RWPE2 (cell line): Measurements from ENCODE around the gene DENND1C.

Experiments used
- ATAC-seq: fragments of 200-7000 bp; cut with Tn5 transposase; 3 replicates; pipeline ENCODE4 v1.9.1; 2021; ENCODE audit warnings: low read depth
- DNase-seq: peaks from one replicate; pipeline ENCODE4 v3.0.0-alpha.2; 2020; ENCODE audit warnings: low spot score
- H3K27ac ChIP-seq: fragments of 450-650 bp; 2 replicates; pipeline ENCODE4 v1.5.1; 2017; ENCODE audit warnings: mild to moderate bottlenecking; ENCODE audit not compliant: poor library complexity, severe bottlenecking
- H3K27me3 ChIP-seq: fragments of 250-450 bp; sonication (Bioruptor Pico); 2 replicates; pipeline ENCODE4 v1.5.1; 2021; ENCODE audit warnings: mild to moderate bottlenecking, moderate library complexity; ENCODE audit not compliant: insufficient read depth, poor library complexity, severe bottlenecking
- H3K36me3 ChIP-seq: fragments of 250-450 bp; sonication (Bioruptor Pico); 2 replicates; pipeline ENCODE4 v1.5.1; 2020; ENCODE audit warnings: low read depth, mild to moderate bottlenecking, moderate library complexity
- H3K4me1 ChIP-seq: fragments of 250-450 bp; sonication (Bioruptor Pico); 2 replicates; pipeline ENCODE4 v1.5.1; 2021; ENCODE audit warnings: mild to moderate bottlenecking, moderate library complexity; ENCODE audit not compliant: insufficient read depth, poor library complexity, severe bottlenecking
- H3K4me3 ChIP-seq: fragments of 250-450 bp; sonication (Bioruptor Pico); 2 replicates; pipeline ENCODE4 v1.5.1; 2021; ENCODE audit warnings: mild to moderate bottlenecking, moderate library complexity; ENCODE audit not compliant: severe bottlenecking
- H3K9me3 ChIP-seq: fragments of 250-450 bp; sonication (Bioruptor Pico); 2 replicates; pipeline ENCODE4 v1.5.1; 2021; ENCODE audit warnings: mild to moderate bottlenecking, moderate library complexity; ENCODE audit not compliant: severe bottlenecking
- CTCF ChIP-seq: fragments of 450-650 bp; IDR thresholded peaks from one replicate; pipeline ENCODE4 v1.5.1; 2017; ENCODE audit warnings: mild to moderate bottlenecking, moderate library complexity; ENCODE audit not compliant: poor library complexity, severe bottlenecking

The DENND1C gene

GRCh38 chr19:6481541-6482342 is at the start of gene DENND1C:
DENND1C (minus strand) TSS chr19:6481787; CDS start chr19:6481695, 92 bp downstream.
- Histone ChIP-seq H3K27ac (no peak within 1 kb of the TSS), H3K36me3 (no peaks in the 10 kb centered on the region), H3K4me3 (no peak within 1 kb of the TSS), H3K9me3 (no peaks in the 10 kb centered on the region), H3K4me1 (no peaks in the 10 kb centered on the region), H3K27me3 (no peaks in the 10 kb centered on the region)
- no peak for ATAC-seq
- TF ChIP-seq CTCF, result peak; percentile 16
- no peak for DNase-seq

GRCh38 chr19:6530386-6531162 is 49.0 kb upstream of the DENND1C start, which contains the start of gene TNFSF9:
TNFSF9 (plus strand) TSS chr19:6531026; CDS start chr19:6531037, 11 bp downstream.
- ATAC-seq, result peak; percentile 79
- Histone ChIP-seq H3K9me3 (no peaks in the 10 kb centered on the region), H3K36me3 (no peaks in the 10 kb centered on the region), H3K27me3 (peaks cover 5% of the 10 kb centered on the region), H3K27ac (peak within 1 kb of the TSS; percentile 22), H3K4me1 (no peaks in the 10 kb centered on the region), H3K4me3 (peak within 1 kb of the TSS; percentile 48)
- DNase-seq, result peak; percentile 81
- no peak for TF ChIP-seq CTCF

GRCh38 chr19:6529937-6530385 is 48.4 kb upstream of the DENND1C start:
- Histone ChIP-seq H3K4me3 (peak overlapping the region; percentile 48), H3K27ac (peak overlapping the region; percentile 22), H3K4me1 (no peaks in the 10 kb centered on the region), H3K27me3 (peaks cover 5% of the 10 kb centered on the region), H3K9me3 (no peaks in the 10 kb centered on the region), H3K36me3 (no peaks in the 10 kb centered on the region)
- ATAC-seq (no peak), DNase-seq (no peak)
- no peak for TF ChIP-seq CTCF

- Histone ChIP-seq H3K27ac (no peak overlapping the region), H3K27me3 (peaks cover 5% of the 10 kb centered on the region), H3K4me1 (no peaks in the 10 kb centered on the region), H3K36me3 (no peaks in the 10 kb centered on the region), H3K4me3 (no peak overlapping the region), H3K9me3 (no peaks in the 10 kb centered on the region)
- no peak for TF ChIP-seq CTCF
- no peak for ATAC-seq
- DNase-seq, result no peak
These were observed 47.8 kb upstream of the DENND1C start for GRCh38 chr19:6529351-6529750.
